ENCODE measurements around the gene DAPK3.
"Not testable (repeated sequence)": the region's sequence is repeated elsewhere in the genome, so short reads cannot be mapped to it uniquely, and the experiment has no call there.

Gene DAPK3

DNA sequence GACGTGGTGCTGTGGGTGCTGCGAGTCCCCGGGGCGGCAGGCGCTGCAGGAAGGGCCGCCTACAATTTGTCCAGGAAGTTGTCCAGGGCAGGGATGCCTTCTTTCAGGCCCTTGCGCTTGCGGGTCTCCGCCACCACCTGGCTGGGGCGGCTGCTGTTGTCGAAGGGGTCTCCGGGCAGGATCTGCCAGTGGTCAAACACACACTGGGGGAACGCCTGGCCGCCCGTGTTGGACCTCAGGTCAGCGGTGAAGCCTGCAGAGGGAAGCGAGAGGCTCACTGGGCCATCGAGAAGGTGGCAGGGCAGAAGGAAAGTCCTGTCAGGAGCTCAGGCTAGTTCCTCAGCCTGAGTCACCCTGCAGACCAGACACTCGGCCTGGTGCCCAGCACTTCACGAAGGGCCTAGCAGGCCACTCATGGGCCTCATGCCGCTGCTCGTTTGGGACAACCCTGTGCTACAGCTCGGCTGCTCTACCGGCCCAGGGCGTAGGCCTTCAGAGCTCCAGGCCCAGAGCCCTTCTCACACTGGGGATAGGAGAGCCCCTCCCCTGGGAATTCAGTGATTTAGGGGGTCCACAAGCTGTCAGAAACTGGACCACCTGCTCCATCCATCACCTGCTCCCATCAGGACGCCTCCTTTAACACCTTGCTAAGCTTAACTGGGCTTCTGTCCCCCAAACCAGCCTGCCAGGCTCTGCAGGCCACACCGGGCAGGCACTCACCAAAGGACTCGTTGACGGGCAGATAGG, 5.8 kb upstream of the DAPK3 start:
- in situ Hi-C loops (cut with HindIII; ENCODE audit: low sequenced_read_pairs) = no loop called here
- no peak overlapping the region for H3K4me3 ChIP-seq (ENCODE audit: low read depth, low read length)
- no peak for DNase-seq (ENCODE audit: low read depth, low spot score)
- no peak for TF ChIP-seq CTCF (IDR thresholded peaks at IDR 0.05; ENCODE audit: low read depth, low read length)

DNA sequence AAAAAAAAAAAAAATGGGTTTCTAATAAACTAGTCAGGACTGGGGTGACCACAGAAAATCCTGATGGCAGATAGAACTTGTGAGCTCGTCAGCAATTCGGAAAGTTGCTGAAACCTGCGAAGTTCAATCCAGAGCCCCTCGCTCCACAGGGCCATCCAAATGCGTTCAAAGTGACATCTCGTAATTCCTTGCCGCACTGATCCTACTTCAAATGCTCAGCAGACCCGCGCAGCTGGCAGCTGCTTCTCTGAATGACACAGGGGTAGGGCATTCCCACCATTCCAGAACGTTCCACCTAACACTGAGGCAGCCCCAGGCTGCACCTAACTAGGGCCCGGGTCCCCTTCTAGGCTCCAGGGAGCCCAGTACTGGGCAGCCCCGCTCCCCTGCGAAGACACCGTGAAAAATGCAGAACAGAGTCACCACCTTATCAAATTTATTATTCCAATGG, 4.8 kb upstream of the DAPK3 start:
- no peak for DNase-seq (ENCODE audit: low read depth, low spot score)
- TF ChIP-seq CTCF (IDR thresholded peaks at IDR 0.05; ENCODE audit: low read depth, low read length) = no peak
- in situ Hi-C loops (cut with HindIII; ENCODE audit: low sequenced_read_pairs) = no loop called here

DNA sequence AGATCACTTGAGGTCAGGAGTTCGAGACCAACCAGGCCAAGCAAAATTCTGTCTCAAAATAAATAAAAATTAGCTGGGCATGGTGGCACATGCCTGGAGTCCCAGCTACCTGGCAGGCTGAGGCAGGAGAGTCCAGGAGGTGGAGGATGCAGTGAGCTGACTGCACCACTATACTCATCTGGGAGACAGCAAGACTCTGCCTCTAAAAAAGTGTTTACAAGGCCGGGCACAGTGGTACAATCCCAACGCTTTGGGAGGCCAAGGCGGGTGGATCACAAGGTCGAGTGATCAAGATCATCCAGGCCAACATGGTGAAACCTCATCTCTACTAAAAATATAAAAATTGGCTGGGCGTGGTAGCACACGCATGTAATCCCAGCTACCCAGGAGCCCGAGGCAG, 4.2 kb upstream of the DAPK3 start:
- TF ChIP-seq CTCF (IDR thresholded peaks at IDR 0.05; ENCODE audit: low read depth, low read length) = no peak
- no peak for DNase-seq (ENCODE audit: low read depth, low spot score)
- no peak overlapping the region for H3K4me3 ChIP-seq (ENCODE audit: low read depth, low read length)
- in situ Hi-C loops (cut with HindIII; ENCODE audit: low sequenced_read_pairs) = no loop called here

More for the DNA sequence above, 4.8 kb upstream of the DAPK3 start:
- H3K4me3 ChIP-seq (ENCODE audit: low read depth, low read length) = no peak overlapping the region

DNA sequence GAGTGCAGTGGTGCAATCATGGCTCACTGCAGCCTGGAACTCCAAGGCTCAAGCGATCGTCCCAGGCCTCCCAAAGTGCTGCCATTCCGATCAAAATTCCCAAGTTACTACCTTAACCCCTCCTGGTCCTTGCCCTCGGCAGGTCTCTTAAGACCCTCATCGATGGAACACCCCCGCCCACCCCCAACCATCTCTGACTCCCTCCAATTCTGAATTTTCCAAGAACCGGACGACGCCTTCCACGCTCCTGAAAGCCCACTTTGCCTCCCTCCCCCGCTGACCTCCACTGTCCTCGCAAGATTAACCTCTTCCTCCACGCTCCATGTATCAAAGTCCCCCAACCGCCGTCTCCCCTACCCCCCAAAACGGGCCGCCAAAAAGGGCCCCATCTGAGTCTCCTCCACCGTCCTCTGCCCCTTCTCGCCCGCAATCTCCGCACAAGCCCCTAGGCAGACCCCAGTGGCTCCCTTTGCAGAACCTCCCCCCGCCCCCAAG, 539 bp downstream of the DAPK3 start:
- peak overlapping the region; percentile 98 for H3K4me3 ChIP-seq (ENCODE audit: low read depth, low read length)
- no peak for DNase-seq (ENCODE audit: low read depth, low spot score)
- in situ Hi-C loops (cut with HindIII; ENCODE audit: low sequenced_read_pairs) = no loop called here
- TF ChIP-seq CTCF (IDR thresholded peaks at IDR 0.05; ENCODE audit: low read depth, low read length) = no peak

GRCh38 chr19:3969435-3970312, 1.2 kb downstream of the DAPK3 start:
- in situ Hi-C loops (cut with HindIII; ENCODE audit: low sequenced_read_pairs) = no loop called here
- peak; percentile 41 for TF ChIP-seq CTCF (IDR thresholded peaks at IDR 0.05; ENCODE audit: low read depth, low read length)
- H3K4me3 ChIP-seq (ENCODE audit: low read depth, low read length) = peak overlapping the region; percentile 98
- peak; percentile 89 for DNase-seq (ENCODE audit: low read depth, low spot score)

DNA sequence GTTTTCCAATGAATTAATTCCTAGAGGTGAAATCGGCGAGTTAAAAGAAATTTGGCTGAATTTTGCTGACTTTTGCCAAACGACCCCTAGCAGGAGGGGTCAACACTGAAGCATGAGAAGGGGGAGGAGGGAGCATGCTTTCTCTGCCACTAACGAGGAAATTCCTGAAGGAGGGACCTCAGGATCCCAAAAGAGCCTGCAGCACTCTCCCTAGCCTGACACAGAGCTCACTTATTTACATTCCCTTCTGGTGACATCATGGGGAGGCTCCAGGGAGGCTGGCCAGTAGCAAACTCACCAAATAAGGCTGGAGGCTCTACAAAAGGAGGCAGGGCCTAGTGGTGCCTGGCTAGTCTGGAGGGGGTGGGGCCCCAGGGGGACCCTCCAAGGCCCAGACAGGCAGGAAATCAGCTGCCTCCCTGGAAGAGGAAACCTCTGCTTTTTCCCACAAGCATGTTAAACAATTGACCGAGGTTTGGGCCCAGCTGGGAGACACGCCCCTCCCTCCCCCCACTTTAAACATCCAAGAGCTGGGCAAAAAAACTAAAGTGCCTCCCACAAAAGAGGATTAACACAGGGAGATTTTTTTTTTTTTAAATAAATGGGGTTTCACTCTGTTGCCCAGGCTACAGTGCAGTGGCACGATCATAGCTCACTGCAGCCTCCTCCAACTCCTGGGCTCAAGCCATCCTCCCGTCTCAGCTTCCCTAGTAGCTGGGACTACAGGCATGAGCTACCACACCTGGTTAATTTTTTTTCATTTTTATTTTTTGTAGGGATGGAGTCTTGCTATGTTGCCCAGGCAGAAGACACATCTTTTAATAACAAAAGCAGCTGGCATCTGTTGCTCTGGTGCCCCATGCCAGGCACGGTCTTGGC, 2.1 kb downstream of the DAPK3 start:
- peak overlapping the region; percentile 98 for H3K4me3 ChIP-seq (ENCODE audit: low read depth, low read length)
- DNase-seq (ENCODE audit: low read depth, low spot score) = peak; percentile 99
- in situ Hi-C loops (cut with HindIII; ENCODE audit: low sequenced_read_pairs) = no loop called here
- TF ChIP-seq CTCF (IDR thresholded peaks at IDR 0.05; ENCODE audit: low read depth, low read length) = no peak

- in situ Hi-C loops (cut with HindIII; ENCODE audit: low sequenced_read_pairs); DNase-seq (ENCODE audit: low read depth, low spot score); H3K4me3 ChIP-seq (ENCODE audit: low read depth, low read length): not testable (repeated sequence)
These were observed 2.9 kb downstream of the DAPK3 start for GRCh38 chr19:3967983-3968382.
